Activated CD4-positive, alpha-beta T cell treated with anti-CD3 and anti-CD28 coated beads for 4 hours (primary cell): ENCODE results near the gene IFT80.
"Not testable (repeated sequence)": the region's sequence is repeated elsewhere in the genome, so short reads cannot be mapped to it uniquely, and the experiment has no call there.

Experiments used
- DNase-seq, 2 donors: peaks; one replicate each; pipeline ENCODE4 v3.0.0-alpha.2; 2020

The IFT80 gene

GRCh38 chr3:160400030-160400701 is 1.1 kb upstream of the IFT80 start:
- peak; percentile 18 to 24 for DNase-seq

GRCh38 chr3:160398820-160399124 is 253 bp downstream of the IFT80 start:
- DNase-seq: no peak

GRCh38 chr3:160395297-160395696 is 3.7 kb downstream of the IFT80 start:
- DNase-seq: no peak

- DNase-seq: no peak
Observed at GRCh38 chr3:160394009-160394392, 5.0 kb downstream of the IFT80 start.

- no peak for DNase-seq
Observed at GRCh38 chr3:160393346-160394008, 5.5 kb downstream of the IFT80 start.

- DNase-seq: no peak
Observed at GRCh38 chr3:160392798-160393197, 6.2 kb downstream of the IFT80 start.

- DNase-seq: no peak
Observed at GRCh38 chr3:160390565-160391138, 8.4 kb downstream of the IFT80 start.

- DNase-seq: no peak
Observed at GRCh38 chr3:160384639-160385318, 14.2 kb downstream of the IFT80 start.

- DNase-seq: no peak
Observed at GRCh38 chr3:160381470-160381869, 17.6 kb downstream of the IFT80 start.

GRCh38 chr3:160379628-160380214 is 19.3 kb downstream of the IFT80 start:
- no peak for DNase-seq

- no peak for DNase-seq
Observed at GRCh38 chr3:160378331-160379109, 20.5 kb downstream of the IFT80 start.

GRCh38 chr3:160376681-160377080 is 22.3 kb downstream of the IFT80 start:
- no peak for DNase-seq

- DNase-seq: no peak
Observed at GRCh38 chr3:160374925-160375324, 24.1 kb downstream of the IFT80 start.

GRCh38 chr3:160374472-160374871 is 24.6 kb downstream of the IFT80 start:
- no peak for DNase-seq

- no peak for DNase-seq
Observed at GRCh38 chr3:160373655-160374054, 25.4 kb downstream of the IFT80 start.

- DNase-seq: no peak
Observed at GRCh38 chr3:160372780-160373179, 26.2 kb downstream of the IFT80 start.

GRCh38 chr3:160370987-160371857 is 27.8 kb downstream of the IFT80 start:
- DNase-seq: no peak

GRCh38 chr3:160369784-160370183 is 29.2 kb downstream of the IFT80 start:
- no peak for DNase-seq

GRCh38 chr3:160368804-160369203 is 30.2 kb downstream of the IFT80 start:
- DNase-seq: no peak

GRCh38 chr3:160365869-160366522 is 33.0 kb downstream of the IFT80 start:
- DNase-seq: no peak

- not testable (repeated sequence) for DNase-seq
Observed at GRCh38 chr3:160362896-160363295, 36.1 kb downstream of the IFT80 start.
